ENCODE results near the gene FOXN4.
"Not testable (repeated sequence)": the region's sequence is repeated elsewhere in the genome, so short reads cannot be mapped to it uniquely, and the experiment has no call there.

Gene FOXN4

GRCh38 chr12:109308534-109309380 is at the start of gene FOXN4:
FOXN4 (minus strand) TSS chr12:109309284; CDS start chr12:109308321, 963 bp downstream.
- no peak for DNase-seq (ENCODE audit: low read depth in 1 of 2, low spot score in 1 of 2)

- DNase-seq (ENCODE audit: low read depth in 1 of 2, low spot score in 1 of 2) = no peak
These were observed 49.2 kb upstream of the FOXN4 start for GRCh38 chr12:109358154-109358869.

GRCh38 chr12:109357032-109357431 is 47.9 kb upstream of the FOXN4 start:
- no peak for DNase-seq (ENCODE audit: low read depth in 1 of 2, low spot score in 1 of 2)

GRCh38 chr12:109356577-109356976 is 47.5 kb upstream of the FOXN4 start:
- DNase-seq (ENCODE audit: low read depth in 1 of 2, low spot score in 1 of 2) = no peak

GRCh38 chr12:109352184-109352583 is 43.1 kb upstream of the FOXN4 start:
- DNase-seq (ENCODE audit: low read depth in 1 of 2, low spot score in 1 of 2) = no peak

GRCh38 chr12:109347589-109347988 is 38.5 kb upstream of the FOXN4 start, which contains the start of gene MYO1H:
MYO1H (plus strand) TSS chr12:109347900; CDS start chr12:109347961, 61 bp downstream.
- DNase-seq (ENCODE audit: low read depth in 1 of 2, low spot score in 1 of 2) = no peak

- no peak for DNase-seq (ENCODE audit: low read depth in 1 of 2, low spot score in 1 of 2)
These were observed 37.8 kb upstream of the FOXN4 start for GRCh38 chr12:109346920-109347319.

- no peak for DNase-seq (ENCODE audit: low read depth in 1 of 2, low spot score in 1 of 2)
These were observed 36.3 kb upstream of the FOXN4 start for GRCh38 chr12:109345428-109345827.

- no peak for DNase-seq (ENCODE audit: low read depth in 1 of 2, low spot score in 1 of 2)
These were observed 34.6 kb upstream of the FOXN4 start for GRCh38 chr12:109343677-109344076.

- no peak for DNase-seq (ENCODE audit: low read depth in 1 of 2, low spot score in 1 of 2)
These were observed 27.5 kb upstream of the FOXN4 start for GRCh38 chr12:109336593-109336992.

GRCh38 chr12:109334887-109335286 is 25.8 kb upstream of the FOXN4 start:
- no peak for DNase-seq (ENCODE audit: low read depth in 1 of 2, low spot score in 1 of 2)

GRCh38 chr12:109331301-109331952 is 22.3 kb upstream of the FOXN4 start:
- no peak for DNase-seq (ENCODE audit: low read depth in 1 of 2, low spot score in 1 of 2)

GRCh38 chr12:109330282-109331230 is 21.5 kb upstream of the FOXN4 start:
- no peak for DNase-seq (ENCODE audit: low read depth in 1 of 2, low spot score in 1 of 2)

GRCh38 chr12:109329686-109330085 is 20.6 kb upstream of the FOXN4 start:
- DNase-seq (ENCODE audit: low read depth in 1 of 2, low spot score in 1 of 2) = no peak

GRCh38 chr12:109329003-109329402 is 19.9 kb upstream of the FOXN4 start:
- no peak for DNase-seq (ENCODE audit: low read depth in 1 of 2, low spot score in 1 of 2)

- not testable (repeated sequence) for DNase-seq (ENCODE audit: low read depth in 1 of 2, low spot score in 1 of 2)
These were observed 12.2 kb upstream of the FOXN4 start for GRCh38 chr12:109321294-109321693.

- DNase-seq (ENCODE audit: low read depth in 1 of 2, low spot score in 1 of 2) = no peak
These were observed 1.4 kb upstream of the FOXN4 start for GRCh38 chr12:109310247-109311125.

GRCh38 chr12:109309381-109310246 is 530 bp upstream of the FOXN4 start:
- DNase-seq (ENCODE audit: low read depth in 1 of 2, low spot score in 1 of 2) = no peak

GRCh38 chr12:109307051-109307450 is 2.0 kb downstream of the FOXN4 start:
- DNase-seq (ENCODE audit: low read depth in 1 of 2, low spot score in 1 of 2) = no peak

Measured in stimulated activated CD4-positive, alpha-beta T cell treated with anti-CD3 and anti-CD28 coated beads, Interleukin-15, amount 100 ng/mL, for 1 hour (primary cell).